ENCODE results near the gene OR56B1.

GRCh38 chr11:5713695-5714094 lies 22.6 kb upstream of the OR56B1 start:
- no peak for TF ChIP-seq CTCF (IDR thresholded peaks at IDR 0.05; ENCODE audit: low read length)
- TF ChIP-seq EZH2 (optimal IDR thresholded peaks at IDR 0.05; ENCODE audit: low read depth, low read length), result no peak
- TF ChIP-seq EZH2phosphoT487 (IDR thresholded peaks at IDR 0.05; ENCODE audit: low read length), result no peak

All from MM.1S (cell line).